ENCODE data around the gene GRK3.

Gene GRK3

DNA sequence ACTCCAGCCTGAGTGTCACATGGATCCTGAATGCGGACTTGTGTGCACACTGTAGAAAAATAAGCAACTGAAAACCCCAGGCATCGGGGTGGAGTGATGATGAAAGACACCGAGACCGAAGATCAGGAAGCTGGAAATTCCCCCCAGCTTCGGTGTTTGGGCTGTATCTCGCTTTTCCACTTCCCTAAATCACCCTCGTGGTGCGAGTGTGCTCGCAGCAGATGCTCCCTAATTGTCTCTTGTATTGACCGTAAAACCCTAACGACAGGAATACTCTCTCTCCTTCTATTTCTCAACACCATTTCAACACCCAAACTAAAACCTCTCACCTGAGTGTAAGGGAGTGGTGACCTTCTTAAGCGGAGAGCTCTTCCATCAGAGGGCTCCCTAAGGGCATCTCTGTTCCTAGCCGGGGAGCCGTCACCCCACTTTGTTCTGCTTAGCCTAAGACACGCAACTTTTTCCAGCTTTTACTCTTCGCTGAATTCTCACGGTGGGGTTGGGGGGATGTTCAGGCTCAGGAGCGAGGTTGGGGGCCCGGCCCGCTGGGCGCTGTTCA is 635 bp upstream of the GRK3 start:
- Histone ChIP-seq H3K18ac (ENCODE audit: low read length) (peak overlapping the region; percentile 91), H3K27ac (replicated peaks; ENCODE audit: low read length) (no peak overlapping the region), H3K9ac (ENCODE audit: low read depth, low read length, poor library complexity) (peak overlapping the region; percentile 85), H2BK5ac (ENCODE audit: low read length) (peak overlapping the region; percentile 3), H3K23ac (ENCODE audit: low read depth, low read length, poor library complexity) (peak overlapping the region; percentile 55), H3K4me2 (ENCODE audit: insufficient read depth, low read length, poor library complexity, severe bottlenecking) (peak overlapping the region; percentile 91), H2BK120ac (ENCODE audit: low read depth, low read length) (no peak overlapping the region), H3K4me3 (ENCODE audit: low read length in 2 of 2) (peak overlapping the region; percentile 62 to 95), H3K27me3 (ENCODE audit: control insufficient read depth in 3 of 3, insufficient read depth in 3 of 3, low read depth in 1 of 3, low read length in 3 of 3) (peaks cover 0 to 5% (median 0%) of the 10 kb centered on the region in 3 experiments), H3K4ac (ENCODE audit: low read length) (no peak overlapping the region), H3K36me3 (replicated peaks in 1 of 2; ENCODE audit: control insufficient read depth in 2 of 2, insufficient read depth in 2 of 2, low read length in 2 of 2) (no peaks in the 10 kb centered on the region), H4K91ac (ENCODE audit: low read depth, low read length, poor library complexity) (no peak overlapping the region), H3K4me1 (ENCODE audit: control insufficient read depth in 2 of 2, insufficient read depth in 1 of 2, low read depth in 1 of 2, low read length in 2 of 2) (peaks cover 8 to 24% of the 10 kb centered on the region in 2 donors), H3K14ac (ENCODE audit: low read length) (no peak overlapping the region), H4K8ac (ENCODE audit: low read depth, low read length) (no peak overlapping the region), H3K9me3 (replicated peaks in 1 of 2; ENCODE audit: control insufficient read depth in 2 of 2, insufficient read depth in 1 of 2, low read depth in 1 of 2, low read length in 2 of 2) (no peaks in the 10 kb centered on the region), H2AFZ (ENCODE audit: low read length) (peak overlapping the region; percentile 87), H2BK12ac (ENCODE audit: low read length) (no peak overlapping the region), H2BK15ac (ENCODE audit: low read length) (no peak overlapping the region), H3K79me1 (ENCODE audit: low read depth, low read length) (peaks cover 2% of the 10 kb centered on the region), H2AK5ac (ENCODE audit: low read depth, low read length) (no peak overlapping the region)
- DNase-seq (ENCODE audit: low spot score): no peak
- no CpG with 5 or more reads among the region's 21 CpGs for WGBS, 2 donors (ENCODE audit: extremely low coverage in 2 of 2, insufficient read length in 2 of 2, insufficient replicate concordance in 1 of 2)

- Histone ChIP-seq H3K36me3 (replicated peaks in 1 of 2; ENCODE audit: control insufficient read depth in 2 of 2, insufficient read depth in 2 of 2, low read length in 2 of 2) (no peaks in the 10 kb centered on the region), H2BK120ac (ENCODE audit: low read depth, low read length) (no peak overlapping the region), H4K91ac (ENCODE audit: low read depth, low read length, poor library complexity) (no peak overlapping the region), H3K27me3 (ENCODE audit: control insufficient read depth in 3 of 3, insufficient read depth in 3 of 3, low read depth in 1 of 3, low read length in 3 of 3) (peaks cover 0 to 5% (median 0%) of the 10 kb centered on the region in 3 experiments), H2BK15ac (ENCODE audit: low read length) (no peak overlapping the region), H2BK5ac (ENCODE audit: low read length) (peak overlapping the region; percentile 66), H3K4me2 (ENCODE audit: insufficient read depth, low read length, poor library complexity, severe bottlenecking) (peak overlapping the region; percentile 80), H3K23ac (ENCODE audit: low read depth, low read length, poor library complexity) (no peak overlapping the region), H2AFZ (ENCODE audit: low read length) (peak overlapping the region; percentile 96), H3K4me1 (ENCODE audit: control insufficient read depth in 2 of 2, insufficient read depth in 1 of 2, low read depth in 1 of 2, low read length in 2 of 2) (peaks cover 8 to 24% of the 10 kb centered on the region in 2 donors), H3K79me1 (ENCODE audit: low read depth, low read length) (peaks cover 2% of the 10 kb centered on the region), H3K18ac (ENCODE audit: low read length) (peak overlapping the region; percentile 44), H3K9me3 (replicated peaks in 1 of 2; ENCODE audit: control insufficient read depth in 2 of 2, insufficient read depth in 1 of 2, low read depth in 1 of 2, low read length in 2 of 2) (no peaks in the 10 kb centered on the region), H3K4ac (ENCODE audit: low read length) (no peak overlapping the region), H4K8ac (ENCODE audit: low read depth, low read length) (no peak overlapping the region), H3K14ac (ENCODE audit: low read length) (peak overlapping the region; percentile 56), H3K9ac (ENCODE audit: low read depth, low read length, poor library complexity) (peak overlapping the region; percentile 70), H3K4me3 (ENCODE audit: low read length in 2 of 2) (peak overlapping the region; percentile 62 to 95), H2BK12ac (ENCODE audit: low read length) (no peak overlapping the region), H3K27ac (replicated peaks; ENCODE audit: low read length) (no peak overlapping the region), H2AK5ac (ENCODE audit: low read depth, low read length) (peak overlapping the region; percentile 8)
- no peak for DNase-seq (ENCODE audit: low spot score)
- WGBS, 2 donors (ENCODE audit: extremely low coverage in 2 of 2, insufficient read length in 2 of 2, insufficient replicate concordance in 1 of 2): no CpG with 5 or more reads among the region's 61 CpGs
These were observed 653 bp downstream of the GRK3 start for GRCh38 chr22:25564979-25565677.

- DNase-seq (ENCODE audit: low spot score): no peak
- no peak overlapping the region for H2BK5ac ChIP-seq (ENCODE audit: low read length)
- H3K79me1 ChIP-seq (ENCODE audit: low read depth, low read length): peaks cover 2% of the 10 kb centered on the region
- no peak overlapping the region for H3K18ac ChIP-seq (ENCODE audit: low read length)
- H4K8ac ChIP-seq (ENCODE audit: low read depth, low read length): no peak overlapping the region
- no peak overlapping the region for H3K4me2 ChIP-seq (ENCODE audit: insufficient read depth, low read length, poor library complexity, severe bottlenecking)
- no peak overlapping the region for H3K4ac ChIP-seq (ENCODE audit: low read length)
- H2BK120ac ChIP-seq (ENCODE audit: low read depth, low read length): no peak overlapping the region
- no peak overlapping the region for H3K27ac ChIP-seq (replicated peaks; ENCODE audit: low read length)
- no peak overlapping the region for H2AK5ac ChIP-seq (ENCODE audit: low read depth, low read length)
- H3K27me3 ChIP-seq (ENCODE audit: control insufficient read depth in 3 of 3, insufficient read depth in 3 of 3, low read depth in 1 of 3, low read length in 3 of 3): peaks cover 0 to 5% (median 0%) of the 10 kb centered on the region in 3 experiments
- H3K9me3 ChIP-seq (replicated peaks in 1 of 2; ENCODE audit: control insufficient read depth in 2 of 2, insufficient read depth in 1 of 2, low read depth in 1 of 2, low read length in 2 of 2): no peaks in the 10 kb centered on the region
- no peak overlapping the region for H3K23ac ChIP-seq (ENCODE audit: low read depth, low read length, poor library complexity)
- no peak overlapping the region for H3K14ac ChIP-seq (ENCODE audit: low read length)
- H4K91ac ChIP-seq (ENCODE audit: low read depth, low read length, poor library complexity): no peak overlapping the region
- no peak overlapping the region for H3K9ac ChIP-seq (ENCODE audit: low read depth, low read length, poor library complexity)
- H3K4me1 ChIP-seq (ENCODE audit: control insufficient read depth in 2 of 2, insufficient read depth in 1 of 2, low read depth in 1 of 2, low read length in 2 of 2): peaks cover 10 to 24% of the 10 kb centered on the region in 2 donors
- H3K4me3 ChIP-seq (ENCODE audit: low read length in 2 of 2): peak overlapping the region in 1 of 2 donors; percentile 62
- H3K36me3 ChIP-seq (replicated peaks in 1 of 2; ENCODE audit: control insufficient read depth in 2 of 2, insufficient read depth in 2 of 2, low read length in 2 of 2): peaks cover 0 to 2% of the 10 kb centered on the region in 2 donors
- H2BK15ac ChIP-seq (ENCODE audit: low read length): no peak overlapping the region
- no CpG with 5 or more reads among the region's 5 CpGs for WGBS, 2 donors (ENCODE audit: extremely low coverage in 2 of 2, insufficient read length in 2 of 2, insufficient replicate concordance in 1 of 2)
- no peak overlapping the region for H2BK12ac ChIP-seq (ENCODE audit: low read length)
- no peak overlapping the region for H2AFZ ChIP-seq (ENCODE audit: low read length)
These were observed 1.9 kb downstream of the GRK3 start for GRCh38 chr22:25566186-25566897.

DNA sequence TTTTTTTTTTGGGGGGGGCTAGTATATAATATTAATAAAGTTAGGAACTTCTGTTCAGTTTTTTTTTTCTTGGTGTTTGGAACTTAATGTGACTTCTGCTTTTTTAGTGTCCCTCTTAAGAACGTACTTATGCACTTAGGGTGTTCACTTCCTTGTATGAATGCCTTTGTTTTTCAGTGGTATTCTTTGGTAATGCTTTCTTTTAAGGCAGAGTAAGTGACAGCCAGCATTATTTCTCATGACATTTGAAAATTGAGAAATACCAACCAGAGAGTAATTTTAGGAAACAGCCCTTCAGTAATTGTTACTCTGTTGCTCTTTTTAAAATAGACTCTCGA is 2.4 kb downstream of the GRK3 start:
- Histone ChIP-seq H2AK5ac (ENCODE audit: low read depth, low read length) (no peak overlapping the region), H2BK120ac (ENCODE audit: low read depth, low read length) (no peak overlapping the region), H2BK5ac (ENCODE audit: low read length) (no peak overlapping the region), H3K79me1 (ENCODE audit: low read depth, low read length) (peaks cover 2% of the 10 kb centered on the region), H3K4me2 (ENCODE audit: insufficient read depth, low read length, poor library complexity, severe bottlenecking) (no peak overlapping the region), H4K8ac (ENCODE audit: low read depth, low read length) (no peak overlapping the region), H3K9ac (ENCODE audit: low read depth, low read length, poor library complexity) (no peak overlapping the region), H3K18ac (ENCODE audit: low read length) (no peak overlapping the region), H2BK12ac (ENCODE audit: low read length) (no peak overlapping the region), H3K4me3 (ENCODE audit: low read length in 2 of 2) (no peak overlapping the region), H3K4ac (ENCODE audit: low read length) (no peak overlapping the region), H2AFZ (ENCODE audit: low read length) (no peak overlapping the region), H3K27ac (replicated peaks; ENCODE audit: low read length) (no peak overlapping the region), H3K4me1 (ENCODE audit: control insufficient read depth in 2 of 2, insufficient read depth in 1 of 2, low read depth in 1 of 2, low read length in 2 of 2) (peaks cover 10 to 24% of the 10 kb centered on the region in 2 donors), H3K27me3 (ENCODE audit: control insufficient read depth in 3 of 3, insufficient read depth in 3 of 3, low read depth in 1 of 3, low read length in 3 of 3) (peaks cover 0 to 5% (median 0%) of the 10 kb centered on the region in 3 experiments), H3K23ac (ENCODE audit: low read depth, low read length, poor library complexity) (no peak overlapping the region), H3K36me3 (replicated peaks in 1 of 2; ENCODE audit: control insufficient read depth in 2 of 2, insufficient read depth in 2 of 2, low read length in 2 of 2) (peaks cover 0 to 2% of the 10 kb centered on the region in 2 donors), H3K9me3 (replicated peaks in 1 of 2; ENCODE audit: control insufficient read depth in 2 of 2, insufficient read depth in 1 of 2, low read depth in 1 of 2, low read length in 2 of 2) (no peaks in the 10 kb centered on the region), H2BK15ac (ENCODE audit: low read length) (no peak overlapping the region), H4K91ac (ENCODE audit: low read depth, low read length, poor library complexity) (no peak overlapping the region), H3K14ac (ENCODE audit: low read length) (no peak overlapping the region)
- no CpG with 5 or more reads among the region's 2 CpGs for WGBS, 2 donors (ENCODE audit: extremely low coverage in 2 of 2, insufficient read length in 2 of 2, insufficient replicate concordance in 1 of 2)
- no peak for DNase-seq (ENCODE audit: low spot score)

Data from neuronal stem cell (in vitro differentiated cells).